ENCODE data around the gene SLC6A6. TPM values are rescaled to one million over a fixed set of nuclear protein-coding genes. Genes with fewer than 3 reads are reported as not detected.

Gene SLC6A6
- total and polyA plus RNA-seq, 8 donors, result 3.0 to 36.7 (median 19.7) TPM

DNA sequence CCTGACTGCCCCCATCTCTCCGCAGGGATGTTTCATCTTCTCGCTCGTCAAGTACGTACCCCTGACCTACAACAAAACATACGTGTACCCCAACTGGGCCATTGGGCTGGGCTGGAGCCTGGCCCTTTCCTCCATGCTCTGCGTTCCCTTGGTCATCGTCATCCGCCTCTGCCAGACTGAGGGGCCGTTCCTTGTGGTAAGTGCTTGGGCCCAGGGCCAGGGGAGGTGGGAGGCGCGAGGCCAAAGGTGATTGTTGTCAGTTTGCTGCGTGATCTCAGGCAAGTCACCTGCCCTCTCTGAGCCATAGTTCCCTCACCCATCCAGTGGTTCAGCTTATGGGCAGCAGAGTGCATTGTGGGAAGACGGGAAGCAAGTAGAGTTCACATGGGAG lies 79.2 kb downstream of the SLC6A6 start:
- Histone ChIP-seq H3K4me1 (peaks cover 0 to 13% (median 8%) of the 10 kb centered on the region in 4 donors), H3K9me3 (no peaks in the 10 kb centered on the region), H3K4me3 (no peak overlapping the region), H3K27ac (peak overlapping the region in 1 of 5 donors; percentile 21), H3K36me3 (peaks cover 58 to 100% (median 100%) of the 10 kb centered on the region in 4 donors), H3K27me3 (no peaks in the 10 kb centered on the region)
- DNase-seq, result no peak
- intact Hi-C loops (cut with DNase I; ENCODE audit: low total_unique reads), result no loop called here
- no peak for TF ChIP-seq EP300 (IDR thresholded peaks at IDR 0.05)
- TF ChIP-seq POLR2A (IDR thresholded peaks at IDR 0.05), result no peak
- no peak for TF ChIP-seq POLR2AphosphoS5 (IDR thresholded peaks at IDR 0.05)
- TF ChIP-seq, protein P1, sequence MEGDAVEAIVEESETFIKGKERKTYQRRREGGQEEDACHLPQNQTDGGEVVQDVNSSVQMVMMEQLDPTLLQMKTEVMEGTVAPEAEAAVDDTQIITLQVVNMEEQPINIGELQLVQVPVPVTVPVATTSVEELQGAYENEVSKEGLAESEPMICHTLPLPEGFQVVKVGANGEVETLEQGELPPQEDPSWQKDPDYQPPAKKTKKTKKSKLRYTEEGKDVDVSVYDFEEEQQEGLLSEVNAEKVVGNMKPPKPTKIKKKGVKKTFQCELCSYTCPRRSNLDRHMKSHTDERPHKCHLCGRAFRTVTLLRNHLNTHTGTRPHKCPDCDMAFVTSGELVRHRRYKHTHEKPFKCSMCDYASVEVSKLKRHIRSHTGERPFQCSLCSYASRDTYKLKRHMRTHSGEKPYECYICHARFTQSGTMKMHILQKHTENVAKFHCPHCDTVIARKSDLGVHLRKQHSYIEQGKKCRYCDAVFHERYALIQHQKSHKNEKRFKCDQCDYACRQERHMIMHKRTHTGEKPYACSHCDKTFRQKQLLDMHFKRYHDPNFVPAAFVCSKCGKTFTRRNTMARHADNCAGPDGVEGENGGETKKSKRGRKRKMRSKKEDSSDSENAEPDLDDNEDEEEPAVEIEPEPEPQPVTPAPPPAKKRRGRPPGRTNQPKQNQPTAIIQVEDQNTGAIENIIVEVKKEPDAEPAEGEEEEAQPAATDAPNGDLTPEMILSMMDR (IDR thresholded peaks at IDR 0.05), result no peak
- WGBS, 5 donors, result 94 to 96% (median 96%) methylated on average over 13 of the region's 13 CpGs

DNA sequence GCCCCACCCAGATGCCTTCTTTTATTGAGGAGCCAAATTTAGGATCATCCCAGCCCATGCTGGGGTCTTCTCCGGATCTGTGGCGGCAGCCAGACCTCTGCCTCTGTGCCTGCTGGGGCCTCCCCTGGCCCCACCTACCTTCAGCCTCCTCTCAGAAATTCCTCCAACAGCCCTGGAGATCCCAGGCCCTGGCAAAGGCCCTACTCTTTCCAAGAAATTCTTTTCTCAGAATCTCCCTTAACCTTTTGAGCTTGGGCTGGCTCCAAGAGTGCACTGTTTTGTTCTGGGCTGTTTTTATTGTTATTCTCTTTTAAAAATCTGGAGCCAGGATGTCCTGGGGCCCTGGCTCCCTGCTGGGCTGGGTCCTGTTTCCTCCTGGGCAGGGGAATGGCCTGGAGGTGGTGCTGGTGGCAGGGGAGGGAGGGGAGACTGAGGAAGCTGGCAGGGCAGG lies 79.9 kb downstream of the SLC6A6 start:
- intact Hi-C loops (cut with DNase I; ENCODE audit: low total_unique reads), result no loop called here
- peak in 1 of 2 donors; percentile 65 for DNase-seq
- WGBS, 5 donors, result 82 to 100% (median 83%) methylated on average over 2 of the region's 2 CpGs
- TF ChIP-seq EP300 (IDR thresholded peaks at IDR 0.05), result no peak
- TF ChIP-seq, protein P1 (IDR thresholded peaks at IDR 0.05), result no peak
- no peak for TF ChIP-seq POLR2AphosphoS5 (IDR thresholded peaks at IDR 0.05)
- TF ChIP-seq POLR2A (IDR thresholded peaks at IDR 0.05), result no peak
- H3K27ac ChIP-seq, result peak overlapping the region in 1 of 5 donors; percentile 21
- no peak overlapping the region for H3K4me3 ChIP-seq
- H3K4me1 ChIP-seq, result peaks cover 0 to 13% (median 8%) of the 10 kb centered on the region in 4 donors
- no peaks in the 10 kb centered on the region for H3K27me3 ChIP-seq
- no peaks in the 10 kb centered on the region for H3K9me3 ChIP-seq
- H3K36me3 ChIP-seq, result peaks cover 55 to 100% (median 100%) of the 10 kb centered on the region in 4 donors

DNA sequence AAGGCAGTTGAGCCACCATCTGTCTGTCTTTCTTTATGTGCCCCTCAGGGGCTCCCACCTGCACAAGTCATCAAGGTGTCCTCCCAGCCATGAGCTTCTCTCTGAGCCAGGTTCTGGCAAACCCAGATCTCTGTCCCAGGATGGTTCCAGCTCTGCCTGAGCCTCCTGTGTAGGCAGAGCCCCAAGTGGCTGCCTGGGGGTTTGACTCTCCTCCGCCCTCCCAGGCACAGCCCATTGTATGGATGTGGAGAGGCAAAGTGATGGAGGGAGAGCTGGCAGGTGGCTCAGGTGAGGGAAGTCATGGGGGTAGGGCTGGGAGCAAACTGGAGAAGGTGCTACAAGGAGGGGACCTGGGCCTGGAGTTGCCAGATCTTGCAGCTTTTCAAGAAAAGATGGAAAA lies 80.9 kb downstream of the SLC6A6 start:
- Histone ChIP-seq H3K9me3 (no peaks in the 10 kb centered on the region), H3K27me3 (no peaks in the 10 kb centered on the region), H3K4me1 (peaks cover 0 to 13% (median 10%) of the 10 kb centered on the region in 4 donors), H3K4me3 (no peak overlapping the region), H3K27ac (no peak overlapping the region), H3K36me3 (peaks cover 56 to 100% (median 100%) of the 10 kb centered on the region in 4 donors)
- intact Hi-C loops (cut with DNase I; ENCODE audit: low total_unique reads), result no loop called here
- no peak for DNase-seq
- 95 to 100% (median 100%) methylated on average over 1 of the region's 1 CpG for WGBS, 5 donors
- TF ChIP-seq, protein P1 (IDR thresholded peaks at IDR 0.05), result no peak
- no peak for TF ChIP-seq POLR2A (IDR thresholded peaks at IDR 0.05)
- no peak for TF ChIP-seq POLR2AphosphoS5 (IDR thresholded peaks at IDR 0.05)
- TF ChIP-seq EP300 (IDR thresholded peaks at IDR 0.05), result no peak

DNA sequence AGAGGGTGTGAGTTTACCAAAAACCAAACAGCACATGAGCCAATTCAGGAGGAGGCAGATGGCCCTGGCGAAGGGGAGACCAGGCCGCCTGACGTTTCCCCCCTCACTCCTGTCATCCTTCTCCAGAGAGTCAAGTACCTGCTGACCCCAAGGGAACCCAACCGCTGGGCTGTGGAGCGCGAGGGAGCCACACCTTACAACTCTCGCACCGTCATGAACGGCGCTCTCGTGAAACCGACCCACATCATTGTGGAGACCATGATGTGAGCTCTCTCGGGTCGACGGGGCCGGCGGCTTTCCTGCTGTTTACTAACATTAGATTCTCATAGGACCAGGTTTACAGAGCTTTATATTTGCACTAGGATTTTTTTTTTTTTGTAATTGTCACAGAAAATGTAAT lies 82.3 kb downstream of the SLC6A6 start:
- 83 to 90% (median 90%) methylated on average over 17 of the region's 17 CpGs for WGBS, 5 donors
- H3K9me3 ChIP-seq, result no peaks in the 10 kb centered on the region
- no peaks in the 10 kb centered on the region for H3K27me3 ChIP-seq
- DNase-seq, result no peak
- H3K27ac ChIP-seq, result no peak overlapping the region
- H3K36me3 ChIP-seq, result peaks cover 43 to 100% (median 92%) of the 10 kb centered on the region in 4 donors
- no peak overlapping the region for H3K4me3 ChIP-seq
- intact Hi-C loops (cut with DNase I; ENCODE audit: low total_unique reads), result no loop called here
- H3K4me1 ChIP-seq, result peaks cover 0 to 17% (median 11%) of the 10 kb centered on the region in 4 donors
- TF ChIP-seq, protein P1 (IDR thresholded peaks at IDR 0.05), result no peak
- no peak for TF ChIP-seq POLR2A (IDR thresholded peaks at IDR 0.05)
- no peak for TF ChIP-seq EP300 (IDR thresholded peaks at IDR 0.05)
- TF ChIP-seq POLR2AphosphoS5 (IDR thresholded peaks at IDR 0.05), result no peak

All from stomach (tissue), 9 donors.